HepG2 (cell line): ENCODE results near the gene STX5. TPM values are rescaled to one million over a fixed set of nuclear protein-coding genes. Genes with fewer than 3 reads are reported as not detected.

Experiments
- ARNT2 ChIP-seq: sonication (generic); formaldehyde crosslinking; IDR thresholded peaks from 2 replicates; pipeline ENCODE4 v1.8.0; 2022; ENCODE audit warnings: mild to moderate bottlenecking, low read depth, missing genetic modification reagents, moderate library complexity
- BORCS8-MEF2B ChIP-seq: sonication (generic); formaldehyde crosslinking; IDR thresholded peaks from 2 replicates; pipeline ENCODE4 v1.8.0; 2022; ENCODE audit warnings: mild to moderate bottlenecking, missing genetic modification reagents
- FOXP1 ChIP-seq, 2 experiments: fragments of 450-650 bp in 1 of 2; IDR thresholded peaks; 2 replicates each; pipeline ENCODE4 v1.6.1; 2017 to 2018; ENCODE audit warnings: antibody characterized with exemption in 1 of 2
- GLI4 ChIP-seq: sonication (generic); formaldehyde crosslinking; IDR thresholded peaks from 2 replicates; pipeline ENCODE4 v1.5.1; 2020; ENCODE audit warnings: missing genetic modification reagents, mild to moderate bottlenecking, moderate library complexity, borderline replicate concordance
- GPBP1L1 ChIP-seq: sonication (generic); formaldehyde crosslinking; IDR thresholded peaks from 2 replicates; pipeline ENCODE4 v1.5.0; 2020; ENCODE audit warnings: mild to moderate bottlenecking, missing genetic modification reagents
- JUND ChIP-seq: sonication (generic); formaldehyde crosslinking; IDR thresholded peaks from 2 replicates; pipeline ENCODE4 v1.8.0; 2022; ENCODE audit warnings: mild to moderate bottlenecking, missing genetic modification reagents
- KDM2A ChIP-seq: sonication (generic); formaldehyde crosslinking; IDR thresholded peaks from 2 replicates; pipeline ENCODE4 v1.4.0; 2020; ENCODE audit warnings: low read depth, missing genetic modification reagents, borderline replicate concordance
- MTF1 ChIP-seq: sonication (generic); formaldehyde crosslinking; IDR thresholded peaks from 2 replicates; pipeline ENCODE4 v1.5.0; 2020; ENCODE audit warnings: missing genetic modification reagents
- NCOA5 ChIP-seq: sonication (generic); formaldehyde crosslinking; IDR thresholded peaks from 2 replicates; pipeline ENCODE4 v1.4.0; 2020; ENCODE audit warnings: missing genetic modification reagents
- RBM22 ChIP-seq: fragments of 200-400 bp; formaldehyde crosslinking; optimal IDR thresholded peaks from 2 replicates; pipeline ENCODE3; 2017; ENCODE audit warnings: mild to moderate bottlenecking, low read length, moderate library complexity
- SALL2 ChIP-seq: sonication (generic); formaldehyde crosslinking; IDR thresholded peaks from 2 replicates; pipeline ENCODE4 v1.8.1; 2023; ENCODE audit warnings: mild to moderate bottlenecking, missing genetic modification reagents, inconsistent platforms
- SMARCE1 ChIP-seq: fragments of 450-650 bp; IDR thresholded peaks from 2 replicates; pipeline ENCODE4 v1.6.1; 2017; ENCODE audit warnings: borderline replicate concordance
- TFDP2 ChIP-seq: sonication (generic); formaldehyde crosslinking; IDR thresholded peaks from 2 replicates; pipeline ENCODE4 v1.4.0; 2020; ENCODE audit warnings: missing genetic modification reagents
- ZNF136 ChIP-seq: sonication (generic); formaldehyde crosslinking; IDR thresholded peaks from 2 replicates; pipeline ENCODE4 v1.8.1; 2022; ENCODE audit warnings: low read depth, mild to moderate bottlenecking, moderate library complexity, missing genetic modification reagents
- ZNF142 ChIP-seq: sonication (generic); formaldehyde crosslinking; IDR thresholded peaks from 2 replicates; pipeline ENCODE4 v1.4.0; 2020; ENCODE audit warnings: missing genetic modification reagents
- ZNF143 ChIP-seq: sonication (generic); formaldehyde crosslinking; IDR thresholded peaks from 2 replicates; pipeline ENCODE4 v1.4.0; 2020; ENCODE audit warnings: missing genetic modification reagents
- ZNF580 ChIP-seq: IDR thresholded peaks from 2 replicates; pipeline ENCODE4 v1.6.1; 2016; ENCODE audit warnings: low read depth, borderline replicate concordance
- ZNF7 ChIP-seq: IDR thresholded peaks from 2 replicates; pipeline ENCODE4 v1.6.1; 2016; ENCODE audit warnings: missing biosample characterization, missing genetic modification reagents
- ZNF781 ChIP-seq: sonication (generic); formaldehyde crosslinking; IDR thresholded peaks from 2 replicates; pipeline ENCODE4 v1.5.1; 2020; ENCODE audit warnings: borderline replicate concordance, mild to moderate bottlenecking, missing genetic modification reagents; ENCODE audit errors: not compliant biosample characterization
- polyA plus RNA-seq, 8 experiments: library from polyadenylated mRNA; depleted of rRNA in 3 of 8; stranded (reverse) in 7 of 8; unstranded in 1 of 8; fragments of >200 nt; fragmentation: Illumina TruSeq in 4 of 8; extraction: Trizol in 4 of 8; gene quantifications; 2 replicates each; pipeline versions ENCODE4 v1.2.1 to v1.2.3, GENCODE V29; 2011 to 2016; ENCODE audit warnings: low read depth in 4 of 8, missing spikeins in 1 of 8, mixed read lengths in 1 of 8; ENCODE audit not compliant: insufficient read depth in 1 of 8
- total RNA-seq, 5 experiments: library from RNA; depleted of rRNA; stranded (reverse); fragments of >200 nt; fragmentation: Illumina TruSeq; extraction: Trizol; gene quantifications; 2 replicates each; pipeline ENCODE4 v1.2.3, GENCODE V29; 2016; ENCODE audit warnings: low read depth in 1 of 5

The STX5 gene
- total and polyA plus RNA-seq, 2 of the 13 experiments (the other 11 are each of a cell fraction or from before 2014, with no cell fraction given): 26.9 to 30.0 TPM

GRCh38 chr11:62841361-62842170, 9.7 kb upstream of the STX5 start (continued):
- TF ChIP-seq ZNF142 (CRISPR knock-in tag) (0 out of 2 replicates have a peak, but pooled peaks have one; percentile 27), ZNF143 (CRISPR knock-in tag) (peak; percentile 75), JUND (CRISPR knock-in tag) (peak; percentile 67), MTF1 (peak; percentile 94), BORCS8-MEF2B (peak; percentile 73), FOXP1 (IDR thresholded peaks at IDR 0.05) (peak; percentile 63; the same call in 1 of the 2 replicates), FOXP1 (CRISPR knock-in tag; IDR thresholded peaks at IDR 0.05) (peak; percentile 77), KDM2A (CRISPR knock-in tag) (peak; percentile 6; the same call in 1 of the 2 replicates), SALL2 (CRISPR knock-in tag) (no peak; the same call in none of the 2 replicates), SMARCE1 (no peak), ZNF7 (CRISPR knock-in tag) (peak; percentile 68), ARNT2 (CRISPR knock-in tag) (peak; percentile 81; the same call in 1 of the 2 replicates), ZNF781 (CRISPR knock-in tag) (no peak), GPBP1L1 (no peak), NCOA5 (peak; percentile 97), ZNF136 (peak; percentile 46; the same call in 1 of the 2 replicates), TFDP2 (peak; percentile 50; the same call in 1 of the 2 replicates), GLI4 (CRISPR knock-in tag) (no peak), ZNF580 (CRISPR knock-in tag) (peak; percentile 71; the same call in 1 of the 2 replicates), RBM22 (peak; percentile 98)
